Measurements from ENCODE around the gene PPP1R9B. TPM values are rescaled to one million over a fixed set of nuclear protein-coding genes. Genes with fewer than 3 reads are reported as not detected.

Gene PPP1R9B
- total RNA-seq, 4 donors from 2014 or later = 14.0 to 29.2 (median 20.0) TPM

- TF ChIP-seq CTCF (IDR thresholded peaks at IDR 0.05; ENCODE audit: low read depth) = no peak
Measured at GRCh38 chr17:50093807-50094206, 56.7 kb downstream of the PPP1R9B start.

GRCh38 chr17:50093246-50093645, 57.2 kb downstream of the PPP1R9B start:
- TF ChIP-seq CTCF (IDR thresholded peaks at IDR 0.05; ENCODE audit: low read depth) = no peak

- TF ChIP-seq CTCF (IDR thresholded peaks at IDR 0.05; ENCODE audit: low read depth) = no peak
Measured at GRCh38 chr17:50091918-50092285, 58.6 kb downstream of the PPP1R9B start.

- TF ChIP-seq CTCF (IDR thresholded peaks at IDR 0.05; ENCODE audit: low read depth) = no peak
Measured at GRCh38 chr17:50090971-50091917, 59.2 kb downstream of the PPP1R9B start.

- TF ChIP-seq CTCF (IDR thresholded peaks at IDR 0.05; ENCODE audit: low read depth) = no peak
Measured at GRCh38 chr17:50090071-50090470, 60.4 kb downstream of the PPP1R9B start.

DNA sequence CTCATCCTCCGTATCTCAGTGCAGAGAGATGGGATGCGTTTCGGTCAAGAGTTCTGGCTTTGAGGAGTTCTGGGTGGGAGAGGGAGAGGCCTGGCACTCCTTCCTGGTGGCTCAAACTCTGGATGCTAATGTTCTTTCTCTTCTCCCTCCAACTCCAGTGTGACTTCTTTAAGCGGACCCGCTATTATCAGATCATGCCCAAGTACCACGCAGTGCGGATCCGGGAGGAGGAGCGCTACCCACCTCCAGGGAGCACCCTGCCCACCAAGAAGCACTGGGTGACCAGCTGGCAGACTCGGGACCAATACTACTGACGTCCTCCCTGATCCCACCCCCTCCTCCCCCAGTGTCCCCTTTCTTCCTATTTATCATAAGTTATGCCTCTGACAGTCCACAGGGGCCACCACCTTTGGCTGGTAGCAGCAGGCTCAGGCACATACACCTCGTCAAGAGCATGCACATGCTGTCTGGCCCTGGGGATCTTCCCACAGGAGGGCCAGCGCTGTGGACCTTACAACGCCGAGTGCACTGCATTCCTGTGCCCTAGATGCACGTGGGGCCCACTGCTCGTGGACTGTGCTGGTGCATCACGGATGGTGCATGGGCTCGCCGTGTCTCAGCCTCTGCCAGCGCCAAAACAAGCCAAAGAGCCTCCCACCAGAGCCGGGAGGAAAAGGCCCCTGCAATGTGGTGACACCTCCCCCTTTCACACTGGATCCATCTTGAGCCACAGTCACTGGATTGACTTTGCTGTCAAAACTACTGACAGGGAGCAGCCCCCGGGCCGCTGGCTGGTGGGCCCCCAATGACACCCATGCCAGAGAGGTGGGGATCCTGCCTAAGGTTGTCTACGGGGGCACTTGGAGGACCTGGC, 61.3 kb downstream of the PPP1R9B start:
- TF ChIP-seq CTCF (IDR thresholded peaks at IDR 0.05; ENCODE audit: low read depth) = no peak

DNA sequence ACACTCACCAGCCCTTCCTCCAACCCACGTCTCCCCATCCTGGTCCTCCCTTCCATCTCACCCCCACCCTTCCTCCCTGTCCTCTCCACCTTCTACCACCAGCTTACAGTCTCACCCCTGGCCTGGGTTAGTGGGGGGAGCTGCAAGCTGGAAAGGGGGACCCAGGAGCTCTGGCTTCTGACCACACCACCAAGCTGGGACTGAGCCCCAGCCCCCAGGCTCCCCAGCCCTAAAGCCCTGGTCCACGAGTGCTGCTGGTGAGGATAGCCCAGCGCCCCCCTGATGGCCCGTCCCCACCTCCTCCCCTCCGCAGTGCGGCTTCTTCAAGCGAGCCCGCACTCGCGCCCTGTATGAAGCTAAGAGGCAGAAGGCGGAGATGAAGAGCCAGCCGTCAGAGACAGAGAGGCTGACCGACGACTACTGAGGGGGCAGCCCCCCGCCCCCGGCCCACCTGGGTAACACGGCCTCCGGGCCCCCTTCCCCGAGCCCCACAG, 62.5 kb downstream of the PPP1R9B start:
- no peak for TF ChIP-seq CTCF (IDR thresholded peaks at IDR 0.05; ENCODE audit: low read depth)
